Activated naive CD8-positive, alpha-beta T cell (primary cell): ENCODE data around the gene AFDN.

Experiments
- H3K27ac Mint-ChIP-seq: one replicate; pipeline ENCODE4 v1.8.0; 2021; ENCODE audit warnings: mixed read lengths
- H3K27me3 Mint-ChIP-seq: one replicate; pipeline ENCODE4 v1.8.0; 2021; ENCODE audit warnings: mixed read lengths
- H3K36me3 Mint-ChIP-seq: one replicate; pipeline ENCODE4 v1.8.0; 2021; ENCODE audit warnings: mixed read lengths
- H3K4me1 Mint-ChIP-seq: one replicate; pipeline ENCODE4 v1.8.0; 2021; ENCODE audit warnings: low read depth, mixed read lengths
- H3K4me3 Mint-ChIP-seq: one replicate; pipeline ENCODE4 v1.8.0; 2021; ENCODE audit warnings: mild to moderate bottlenecking, mixed read lengths
- H3K9me3 Mint-ChIP-seq: one replicate; pipeline ENCODE4 v1.8.0; 2021; ENCODE audit warnings: low read depth, mixed read lengths

AFDN gene

DNA sequence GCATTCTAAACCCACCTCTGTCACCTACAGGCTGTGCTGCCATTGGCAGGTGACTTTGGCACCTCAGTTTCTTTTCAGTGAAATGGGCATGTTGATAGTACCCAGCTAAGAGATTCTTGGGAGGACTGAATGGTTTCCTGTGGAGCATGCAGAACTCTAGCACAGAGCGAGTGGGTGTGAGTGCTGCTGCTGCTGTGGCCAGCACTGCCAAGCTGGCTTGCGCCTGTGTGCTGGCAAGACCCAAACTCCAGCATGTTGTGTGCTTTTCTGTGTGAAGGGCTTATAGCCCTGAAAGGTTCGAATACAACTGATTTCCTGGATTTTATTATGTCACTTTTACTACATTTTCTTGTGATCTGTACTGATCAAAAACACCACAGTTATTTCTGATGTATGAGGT lies 92.6 kb downstream of the AFDN start:
- H3K27ac Mint-ChIP-seq = no peak overlapping the region
- no peaks in the 10 kb centered on the region for H3K9me3 Mint-ChIP-seq
- no peak overlapping the region for H3K4me3 Mint-ChIP-seq
- no peaks in the 10 kb centered on the region for H3K27me3 Mint-ChIP-seq
- no peaks in the 10 kb centered on the region for H3K4me1 Mint-ChIP-seq
- peaks cover 4% of the 10 kb centered on the region for H3K36me3 Mint-ChIP-seq

DNA sequence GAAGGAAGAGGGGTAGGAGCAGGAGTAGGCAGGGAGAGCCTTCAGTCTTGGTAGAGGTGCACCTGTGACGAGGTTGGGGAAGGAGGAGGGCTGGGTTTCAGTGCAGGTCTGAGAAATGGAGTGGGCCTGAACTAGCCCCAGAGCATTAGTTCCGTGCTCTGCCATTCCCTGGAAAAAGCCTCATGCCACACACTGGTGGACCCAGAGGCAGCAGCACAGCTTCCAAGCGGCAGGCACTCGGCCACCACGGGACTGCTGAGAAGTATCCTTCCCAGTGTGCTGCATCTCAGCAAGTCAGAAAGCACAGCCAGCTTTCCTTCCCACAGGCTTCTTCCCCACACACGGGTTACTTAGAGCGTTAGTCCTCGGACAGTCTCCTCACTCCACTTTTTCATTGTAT lies 93.5 kb downstream of the AFDN start:
- Mint-ChIP-seq H3K27ac (no peak overlapping the region), H3K4me3 (no peak overlapping the region), H3K4me1 (no peaks in the 10 kb centered on the region), H3K36me3 (peaks cover 4% of the 10 kb centered on the region), H3K9me3 (no peaks in the 10 kb centered on the region), H3K27me3 (no peaks in the 10 kb centered on the region)

DNA sequence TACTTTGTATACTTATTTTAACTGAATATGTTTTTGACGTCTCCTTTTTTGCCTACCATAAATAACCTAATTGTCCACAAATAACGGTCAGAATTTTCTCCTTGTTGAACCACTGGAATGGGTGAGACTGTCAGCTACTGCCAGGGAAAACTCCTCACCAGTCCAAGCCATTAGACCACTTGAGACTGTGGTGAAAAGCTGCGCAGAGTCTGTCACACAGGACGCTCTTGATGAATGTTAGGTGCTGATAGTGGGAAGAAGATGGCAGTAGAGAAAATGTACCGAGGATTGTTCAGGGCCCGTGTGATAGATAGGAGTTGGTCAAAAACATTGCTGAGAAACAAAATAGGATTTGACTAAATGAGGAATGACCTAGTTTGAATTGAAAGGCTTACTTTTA lies 95.1 kb downstream of the AFDN start:
- Mint-ChIP-seq H3K4me1 (no peaks in the 10 kb centered on the region), H3K27me3 (no peaks in the 10 kb centered on the region), H3K36me3 (peaks cover 4% of the 10 kb centered on the region), H3K27ac (no peak overlapping the region), H3K4me3 (no peak overlapping the region), H3K9me3 (no peaks in the 10 kb centered on the region)

GRCh38 chr6:167925026-167925425 lies 98.3 kb downstream of the AFDN start:
- no peak overlapping the region for H3K4me3 Mint-ChIP-seq
- no peaks in the 10 kb centered on the region for H3K27me3 Mint-ChIP-seq
- H3K4me1 Mint-ChIP-seq = no peaks in the 10 kb centered on the region
- H3K9me3 Mint-ChIP-seq = no peaks in the 10 kb centered on the region
- no peak overlapping the region for H3K27ac Mint-ChIP-seq
- no peaks in the 10 kb centered on the region for H3K36me3 Mint-ChIP-seq

DNA sequence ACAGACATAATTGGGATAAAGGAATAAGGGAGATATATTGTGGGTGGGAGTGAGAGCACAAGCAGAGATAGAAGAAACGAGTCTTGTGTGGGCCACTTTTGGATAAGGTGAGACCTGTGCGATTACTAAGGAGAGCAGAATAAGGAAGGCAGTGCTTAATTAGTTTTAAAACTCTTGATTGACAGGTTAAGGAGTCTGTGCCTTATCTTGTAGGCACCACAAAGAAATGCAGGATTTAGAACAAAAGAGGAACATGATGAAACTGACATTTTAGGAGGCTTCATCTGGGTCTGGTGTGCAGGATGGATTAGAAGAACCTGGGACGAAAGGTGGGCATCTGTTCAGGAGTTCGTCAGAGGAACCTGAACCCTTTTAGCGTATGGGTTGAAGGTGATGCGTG lies 100.5 kb downstream of the AFDN start:
- Mint-ChIP-seq H3K4me3 (no peak overlapping the region), H3K9me3 (no peaks in the 10 kb centered on the region), H3K4me1 (no peaks in the 10 kb centered on the region), H3K27me3 (no peaks in the 10 kb centered on the region), H3K36me3 (no peaks in the 10 kb centered on the region), H3K27ac (no peak overlapping the region)

DNA sequence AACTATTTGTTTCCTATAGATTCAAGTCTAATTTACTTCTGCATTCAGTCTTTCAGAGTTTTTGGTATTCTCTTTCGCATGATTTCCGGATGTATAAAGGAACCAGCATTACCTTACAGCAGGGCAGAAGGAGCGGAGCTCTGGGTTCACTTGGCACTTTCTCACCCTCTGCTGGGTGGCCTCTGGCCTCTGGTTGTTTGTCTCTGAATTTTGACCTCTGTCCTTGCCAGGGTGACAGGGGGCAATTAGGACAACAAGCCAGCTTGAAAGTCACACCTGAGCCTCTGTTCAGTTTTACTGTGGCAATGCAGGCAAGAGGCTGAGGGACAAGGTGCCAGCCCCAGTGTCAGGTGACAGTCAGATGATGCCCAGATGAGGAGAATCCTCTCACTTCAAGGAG lies 101.4 kb downstream of the AFDN start:
- Mint-ChIP-seq H3K36me3 (no peaks in the 10 kb centered on the region), H3K4me3 (no peak overlapping the region), H3K4me1 (no peaks in the 10 kb centered on the region), H3K27ac (no peak overlapping the region), H3K27me3 (no peaks in the 10 kb centered on the region), H3K9me3 (no peaks in the 10 kb centered on the region)

DNA sequence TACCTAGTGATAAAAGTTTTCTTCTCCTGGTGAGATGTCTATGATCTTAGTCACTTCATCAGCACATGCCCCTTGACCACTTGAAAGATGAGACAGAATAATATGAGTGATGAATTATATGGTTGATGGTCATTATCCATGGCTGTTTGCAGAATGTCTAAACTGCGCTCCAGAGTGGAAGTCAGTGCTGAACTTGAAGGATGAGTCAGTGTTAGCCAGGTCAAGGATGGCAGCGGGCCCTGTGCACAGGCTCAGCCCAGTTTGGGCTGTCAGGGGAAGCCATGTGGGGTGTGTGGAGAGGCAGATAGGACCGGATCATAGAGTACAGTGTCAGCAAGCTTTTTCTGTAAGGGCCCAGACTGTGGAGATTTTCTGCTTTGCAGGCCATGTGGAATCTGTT lies 103.6 kb downstream of the AFDN start:
- H3K36me3 Mint-ChIP-seq = no peaks in the 10 kb centered on the region
- peaks cover 2% of the 10 kb centered on the region for H3K27me3 Mint-ChIP-seq
- no peaks in the 10 kb centered on the region for H3K4me1 Mint-ChIP-seq
- no peak overlapping the region for H3K4me3 Mint-ChIP-seq
- no peak overlapping the region for H3K27ac Mint-ChIP-seq
- H3K9me3 Mint-ChIP-seq = no peaks in the 10 kb centered on the region

DNA sequence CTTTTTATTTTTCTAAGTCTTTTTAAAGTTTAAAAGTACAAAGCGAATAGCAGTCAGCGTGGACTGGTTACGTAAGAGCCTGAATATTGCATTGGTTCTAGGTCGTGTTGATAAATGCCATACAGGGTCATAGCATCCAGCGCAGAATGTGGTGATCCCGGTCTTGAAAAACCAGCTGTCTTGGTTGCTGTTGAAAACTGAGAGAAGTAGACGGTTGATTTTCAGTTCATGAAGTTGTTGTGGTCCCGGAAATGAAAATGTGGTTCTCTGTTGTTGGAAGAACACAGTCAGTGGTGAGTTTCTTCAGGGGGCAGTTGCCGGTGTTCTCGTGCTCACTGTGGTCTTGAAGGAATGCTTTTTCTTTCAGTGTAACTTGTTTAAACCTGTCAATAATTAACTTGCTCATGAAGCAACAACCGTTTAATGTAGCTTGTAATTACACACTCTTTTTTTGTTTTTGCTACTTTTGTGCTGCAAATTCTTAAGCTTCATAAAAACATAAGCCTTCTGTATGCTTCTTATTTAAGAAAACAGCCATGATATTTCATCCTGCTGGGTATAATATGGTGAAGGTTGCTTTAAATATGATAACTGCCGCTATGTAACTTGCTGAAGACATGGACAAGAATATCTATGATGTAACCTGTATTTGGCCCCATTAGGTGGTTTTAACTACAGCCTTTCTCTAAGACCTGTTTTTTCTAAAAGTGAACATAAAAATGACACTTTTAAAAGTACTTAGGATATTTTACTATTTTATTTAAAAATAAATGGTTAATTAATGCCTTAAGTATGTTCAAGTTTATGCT lies 106.0 kb downstream of the AFDN start:
- Mint-ChIP-seq H3K9me3 (no peaks in the 10 kb centered on the region), H3K4me3 (no peak overlapping the region), H3K27me3 (peaks cover 2% of the 10 kb centered on the region), H3K36me3 (no peaks in the 10 kb centered on the region), H3K27ac (no peak overlapping the region), H3K4me1 (no peaks in the 10 kb centered on the region)

DNA sequence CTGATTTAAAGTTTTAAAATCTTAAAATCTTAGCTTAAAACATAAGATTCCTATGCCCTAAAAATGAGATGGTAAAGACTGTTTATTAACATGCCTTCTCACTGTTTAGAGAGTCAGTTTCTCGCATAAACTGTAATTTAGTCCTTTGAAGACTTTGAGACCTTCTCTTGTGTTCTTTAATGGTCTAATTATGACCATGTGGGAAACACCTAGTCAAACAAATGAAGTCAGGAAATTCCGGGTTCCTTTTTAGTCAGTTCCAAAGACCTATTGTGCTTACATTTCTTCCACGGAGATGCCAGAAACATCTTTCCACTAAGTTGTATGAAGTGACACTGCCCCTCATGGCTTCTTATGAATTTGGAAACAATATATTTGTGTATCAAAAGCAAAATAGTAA lies 106.6 kb downstream of the AFDN start:
- no peaks in the 10 kb centered on the region for H3K36me3 Mint-ChIP-seq
- no peak overlapping the region for H3K27ac Mint-ChIP-seq
- peaks cover 2% of the 10 kb centered on the region for H3K27me3 Mint-ChIP-seq
- H3K9me3 Mint-ChIP-seq = no peaks in the 10 kb centered on the region
- no peak overlapping the region for H3K4me3 Mint-ChIP-seq
- no peaks in the 10 kb centered on the region for H3K4me1 Mint-ChIP-seq

DNA sequence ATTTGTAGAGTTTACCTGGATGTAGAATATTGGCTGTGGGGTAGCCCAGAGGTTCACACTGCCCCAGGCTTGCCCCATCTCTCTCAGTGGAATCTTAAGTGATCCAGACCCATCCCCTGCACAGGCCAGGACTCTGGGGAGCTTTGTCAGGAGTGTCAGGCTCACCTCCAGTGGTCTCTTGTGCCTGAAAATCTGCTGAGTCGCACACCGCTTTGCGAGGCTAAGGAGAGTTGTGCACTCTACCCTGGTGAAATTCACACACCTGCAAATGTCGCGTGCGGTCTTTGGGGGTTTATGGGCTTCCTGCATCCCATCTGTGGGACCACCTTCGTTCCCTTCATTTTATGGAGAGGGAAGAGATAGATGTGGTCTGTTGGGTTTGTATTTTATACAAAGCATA lies 107.1 kb downstream of the AFDN start:
- no peak overlapping the region for H3K4me3 Mint-ChIP-seq
- H3K4me1 Mint-ChIP-seq = no peaks in the 10 kb centered on the region
- no peaks in the 10 kb centered on the region for H3K36me3 Mint-ChIP-seq
- no peaks in the 10 kb centered on the region for H3K9me3 Mint-ChIP-seq
- H3K27me3 Mint-ChIP-seq = peaks cover 2% of the 10 kb centered on the region
- H3K27ac Mint-ChIP-seq = no peak overlapping the region

DNA sequence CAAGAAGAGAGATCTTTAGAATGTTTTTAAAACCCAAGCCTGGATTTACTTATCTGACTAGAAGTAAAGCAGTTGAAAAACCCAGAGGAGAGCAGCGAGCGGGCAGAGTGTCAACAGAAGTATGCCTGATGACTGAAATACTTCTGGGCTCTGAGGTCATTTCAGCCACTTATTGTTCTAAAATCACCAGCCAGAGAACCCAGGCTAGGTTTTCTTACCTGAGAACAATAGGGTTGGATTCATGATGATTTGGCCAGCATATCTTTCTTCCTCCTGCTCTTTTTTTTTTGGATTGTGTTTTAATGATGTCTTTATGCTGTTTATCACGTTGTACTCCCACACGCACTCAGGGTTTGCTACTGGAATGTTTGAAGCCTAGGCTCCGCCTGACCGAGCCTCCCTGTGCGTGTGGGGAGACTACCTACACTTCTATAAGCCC lies 107.7 kb downstream of the AFDN start:
- no peaks in the 10 kb centered on the region for H3K4me1 Mint-ChIP-seq
- H3K9me3 Mint-ChIP-seq = no peaks in the 10 kb centered on the region
- H3K36me3 Mint-ChIP-seq = no peaks in the 10 kb centered on the region
- H3K4me3 Mint-ChIP-seq = no peak overlapping the region
- peaks cover 2% of the 10 kb centered on the region for H3K27me3 Mint-ChIP-seq
- H3K27ac Mint-ChIP-seq = no peak overlapping the region

GRCh38 chr6:167936051-167936450 lies 109.3 kb downstream of the AFDN start:
- Mint-ChIP-seq H3K36me3 (no peaks in the 10 kb centered on the region), H3K27ac (no peak overlapping the region), H3K4me3 (no peak overlapping the region), H3K9me3 (no peaks in the 10 kb centered on the region), H3K27me3 (peaks cover 4% of the 10 kb centered on the region), H3K4me1 (no peaks in the 10 kb centered on the region)

DNA sequence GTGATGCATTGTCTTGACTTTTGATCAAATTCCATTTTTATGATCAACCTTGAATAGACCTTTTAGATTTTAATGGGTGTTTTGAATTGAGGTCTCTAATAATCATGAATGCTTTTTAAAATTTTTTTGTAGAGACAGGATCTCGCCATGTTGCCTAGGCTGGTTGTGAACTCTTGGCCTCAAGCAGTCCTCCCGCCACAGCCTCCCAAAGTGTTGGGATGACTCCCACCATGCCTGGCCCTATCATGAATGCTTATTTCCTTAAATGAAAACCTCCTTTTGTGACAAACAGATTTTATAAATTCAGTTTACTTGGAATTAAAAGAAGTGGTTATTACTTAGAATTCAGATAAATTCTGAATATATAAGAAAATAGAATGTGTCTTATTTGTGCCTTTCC lies 110.6 kb downstream of the AFDN start:
- Mint-ChIP-seq H3K4me3 (no peak overlapping the region), H3K27me3 (peaks cover 4% of the 10 kb centered on the region), H3K27ac (no peak overlapping the region), H3K9me3 (no peaks in the 10 kb centered on the region), H3K36me3 (no peaks in the 10 kb centered on the region), H3K4me1 (no peaks in the 10 kb centered on the region)

GRCh38 chr6:167937948-167938911 lies 111.5 kb downstream of the AFDN start:
- no peaks in the 10 kb centered on the region for H3K36me3 Mint-ChIP-seq
- H3K27ac Mint-ChIP-seq = no peak overlapping the region
- H3K9me3 Mint-ChIP-seq = no peaks in the 10 kb centered on the region
- H3K4me3 Mint-ChIP-seq = no peak overlapping the region
- H3K4me1 Mint-ChIP-seq = no peaks in the 10 kb centered on the region
- H3K27me3 Mint-ChIP-seq = peaks cover 4% of the 10 kb centered on the region

GRCh38 chr6:167941822-167942221 lies 115.1 kb downstream of the AFDN start:
- Mint-ChIP-seq H3K27me3 (peaks cover 2% of the 10 kb centered on the region), H3K27ac (no peak overlapping the region), H3K36me3 (no peaks in the 10 kb centered on the region), H3K4me3 (no peak overlapping the region), H3K9me3 (no peaks in the 10 kb centered on the region), H3K4me1 (no peaks in the 10 kb centered on the region)
